H9 (cell line): Measurements from ENCODE around the gene TBXA2R. TPM values are rescaled to one million over a fixed set of nuclear protein-coding genes. Genes with fewer than 3 reads are reported as not detected.
"Not testable (repeated sequence)": the region's sequence is repeated elsewhere in the genome, so short reads cannot be mapped to it uniquely, and the experiment has no call there.

Experiments used
- DNase-seq: peaks from one replicate; pipeline ENCODE4 v3.0.0-alpha.2; 2017
- H2AFZ ChIP-seq: one replicate; pipeline ENCODE4 v1.6.1; 2013; ENCODE audit warnings: mild to moderate bottlenecking, low read length, control low read depth, moderate library complexity
- H2AK5ac ChIP-seq: 2 replicates; pipeline ENCODE4 v1.6.1; 2013; ENCODE audit warnings: low read length, control low read depth, mixed read lengths; ENCODE audit not compliant: insufficient read length
- H2BK120ac ChIP-seq: one replicate; pipeline ENCODE4 v1.6.1; 2013; ENCODE audit warnings: low read depth, mild to moderate bottlenecking, low read length, control low read depth, inconsistent platforms; ENCODE audit not compliant: poor library complexity, severe bottlenecking
- H2BK12ac ChIP-seq: 2 replicates; pipeline ENCODE4 v1.6.1; 2013; ENCODE audit warnings: low read length, control low read depth, mixed read lengths, low read depth; ENCODE audit not compliant: insufficient read length
- H2BK15ac ChIP-seq: 2 replicates; pipeline ENCODE4 v1.6.1; 2013; ENCODE audit warnings: low read depth, low read length, control low read depth
- H2BK20ac ChIP-seq: one replicate; pipeline ENCODE4 v1.6.1; 2013; ENCODE audit warnings: low read depth, mild to moderate bottlenecking, low read length, control low read depth, inconsistent platforms; ENCODE audit not compliant: poor library complexity, severe bottlenecking
- H2BK5ac ChIP-seq: 2 replicates; pipeline ENCODE4 v1.6.1; 2013; ENCODE audit warnings: low read length, control low read depth, mixed read lengths; ENCODE audit not compliant: insufficient read length
- H3K14ac ChIP-seq: 2 replicates; pipeline ENCODE4 v1.6.1; 2013; ENCODE audit warnings: low read length, control low read depth; ENCODE audit not compliant: insufficient read depth
- H3K18ac ChIP-seq: 2 replicates; pipeline ENCODE4 v1.6.1; 2013; ENCODE audit warnings: low read depth, mild to moderate bottlenecking, mixed read lengths, low read length, control low read depth; ENCODE audit not compliant: insufficient read length
- H3K23ac ChIP-seq: 2 replicates; pipeline ENCODE4 v1.6.1; 2013; ENCODE audit warnings: low read length, control low read depth, mixed read lengths, low read depth; ENCODE audit not compliant: insufficient read length
- H3K23me2 ChIP-seq: 2 replicates; pipeline ENCODE4 v1.6.1; 2013; ENCODE audit warnings: low read depth, mild to moderate bottlenecking, mixed read lengths, low read length, control low read depth; ENCODE audit not compliant: insufficient read length, poor library complexity, severe bottlenecking
- H3K27ac ChIP-seq: 2 replicates; pipeline ENCODE4 v1.5.1; 2013; ENCODE audit warnings: low read length, control low read depth, mixed read lengths, low read depth; ENCODE audit not compliant: insufficient read length
- H3K27me3 ChIP-seq: 2 replicates; pipeline ENCODE4 v1.6.1; 2013; ENCODE audit warnings: low read length, control low read depth, inconsistent platforms; ENCODE audit not compliant: insufficient read depth
- H3K4ac ChIP-seq: 2 replicates; pipeline ENCODE4 v1.6.1; 2013; ENCODE audit warnings: low read depth, mild to moderate bottlenecking, control low read depth, inconsistent platforms, low read length, moderate library complexity
- H3K4me1 ChIP-seq: 2 replicates; pipeline ENCODE4 v1.6.1; 2013; ENCODE audit warnings: low read length, control low read depth, inconsistent platforms; ENCODE audit not compliant: insufficient read depth
- H3K4me2 ChIP-seq: 2 replicates; pipeline ENCODE4 v1.6.1; 2013; ENCODE audit warnings: low read length, control low read depth, mixed read lengths; ENCODE audit not compliant: insufficient read length, insufficient read depth
- H3K56ac ChIP-seq: 2 replicates; pipeline ENCODE4 v1.6.1; 2013; ENCODE audit warnings: low read depth, mild to moderate bottlenecking, mixed read lengths, low read length, control low read depth; ENCODE audit not compliant: insufficient read length
- H3K79me1 ChIP-seq: 2 replicates; pipeline ENCODE4 v1.6.1; 2013; ENCODE audit warnings: low read depth, mild to moderate bottlenecking, moderate library complexity, low read length, control low read depth, inconsistent platforms; ENCODE audit not compliant: insufficient read depth, poor library complexity, severe bottlenecking
- H3K79me2 ChIP-seq: 2 replicates; pipeline ENCODE4 v1.6.1; 2013; ENCODE audit warnings: low read length, control low read depth, inconsistent platforms; ENCODE audit not compliant: insufficient read depth
- H3K9ac ChIP-seq: 2 replicates; pipeline ENCODE4 v1.6.1; 2013; ENCODE audit warnings: low read length, control low read depth, mixed read lengths; ENCODE audit not compliant: insufficient read length; ENCODE audit errors: extremely low read depth
- H3K9me3 ChIP-seq: one replicate; pipeline ENCODE4 v1.6.1; 2013; ENCODE audit warnings: low read depth, low read length, inconsistent platforms; ENCODE audit not compliant: control insufficient read depth
- H3T11ph ChIP-seq: one replicate; pipeline ENCODE4 v1.6.1; 2013; ENCODE audit warnings: mild to moderate bottlenecking, low read length, control low read depth, inconsistent platforms
- H4K20me1 ChIP-seq: one replicate; pipeline ENCODE4 v1.6.1; 2013; ENCODE audit not compliant: control insufficient read depth, insufficient read length, insufficient read depth
- H4K5ac ChIP-seq: 2 replicates; pipeline ENCODE4 v1.6.1; 2013; ENCODE audit warnings: low read depth, mild to moderate bottlenecking, mixed read lengths, low read length, control low read depth; ENCODE audit not compliant: insufficient read length
- H4K8ac ChIP-seq: replicated peaks from 2 replicates; pipeline ENCODE4 v1.6.1; 2013; ENCODE audit warnings: low read length, control low read depth, mixed read lengths, low read depth; ENCODE audit not compliant: insufficient read length
- H4K91ac ChIP-seq: 2 replicates; pipeline ENCODE4 v1.6.1; 2013; ENCODE audit warnings: low read depth, mild to moderate bottlenecking, moderate library complexity, mixed read lengths, low read length, control low read depth; ENCODE audit not compliant: insufficient read length
- H3K27ac Mint-ChIP-seq, 3 experiments: 2 replicates in 2 of 3; 3 replicates in 1 of 3; pipeline ENCODE4 v1.8.0; 2020 to 2021; ENCODE audit warnings: mixed read lengths in 3 of 3, mild to moderate bottlenecking in 1 of 3, moderate library complexity in 1 of 3
- H3K27me3 Mint-ChIP-seq: 2 replicates; pipeline ENCODE4 v1.8.0; 2021; ENCODE audit warnings: low read depth, mild to moderate bottlenecking, moderate library complexity, mixed read lengths
- H3K36me3 Mint-ChIP-seq, 3 experiments: 2 replicates in 2 of 3; 3 replicates in 1 of 3; pipeline ENCODE4 v1.8.0; 2020 to 2021; ENCODE audit warnings: low read depth in 3 of 3, mixed read lengths in 3 of 3; ENCODE audit not compliant: insufficient read depth in 1 of 3
- H3K4me1 Mint-ChIP-seq, 2 experiments: 2 replicates each; pipeline ENCODE4 v1.8.0; 2020; ENCODE audit warnings: mixed read lengths in 2 of 2
- H3K4me3 Mint-ChIP-seq, 2 experiments: 2 replicates in 1 of 2; 3 replicates in 1 of 2; pipeline ENCODE4 v1.8.0; 2020 to 2021; ENCODE audit warnings: mild to moderate bottlenecking in 2 of 2, mixed read lengths in 2 of 2, moderate library complexity in 1 of 2
- H3K9me3 Mint-ChIP-seq, 2 experiments: 2 replicates in 1 of 2; 3 replicates in 1 of 2; pipeline ENCODE4 v1.8.0; 2020; ENCODE audit warnings: mild to moderate bottlenecking in 2 of 2, mixed read lengths in 2 of 2, moderate library complexity in 1 of 2
- CTCF ChIP-seq: fragments of 200-600 bp; sonication (generic); conservative IDR thresholded peaks from 3 replicates; pipeline ENCODE4 v1.8.0; 2021; ENCODE audit warnings: antibody characterized with exemption, mild to moderate bottlenecking
- WGBS: extraction: QIAGEN DNeasy Blood & Tissue Kit; methylation state at CpG from one replicate; pipeline ENCODE4 v1.1.7; 2013; ENCODE audit warnings: missing lambda C conversion rate, low lambda C conversion rate, mixed read lengths; ENCODE audit not compliant: insufficient read length; ENCODE audit errors: extremely low coverage; 5-methylcytosine and 5-hydroxymethylcytosine counted together
- total RNA-seq: library from RNA; stranded (reverse); gene quantifications from 2 replicates; pipeline ENCODE4 v1.2.1, GENCODE V29; 2021

TBXA2R gene
- total RNA-seq, 1 experiment from 2014 or later = 0.63 TPM

- H3K27me3 ChIP-seq = no peaks in the 10 kb centered on the region
- Mint-ChIP-seq H3K4me3 (no peak overlapping the region), H3K27me3 (no peaks in the 10 kb centered on the region), H3K9me3 (no peaks in the 10 kb centered on the region; a peak in 1 of 5 replicates), H3K36me3 (peaks cover 2 to 22% (median 21%) of the 10 kb centered on the region in 3 experiments; a peak in 6 of 7 replicates), H3K27ac (no peak overlapping the region), H3K4me1 (no peaks in the 10 kb centered on the region)
- H4K20me1 ChIP-seq = peaks cover 3% of the 10 kb centered on the region
- H3K18ac ChIP-seq = no peak overlapping the region
- H4K91ac ChIP-seq = no peak overlapping the region
- H3T11ph ChIP-seq = no peak overlapping the region
- H3K27ac ChIP-seq = no peak overlapping the region
- no peak for TF ChIP-seq CTCF
- no peak overlapping the region for H2BK12ac ChIP-seq
- H3K4me2 ChIP-seq = no peak overlapping the region
- WGBS = no CpG with 5 or more reads among the region's 33 CpGs
- H3K79me2 ChIP-seq = no peaks in the 10 kb centered on the region
- no peak overlapping the region for H4K5ac ChIP-seq
- H3K9ac ChIP-seq = no peak overlapping the region
- no peak overlapping the region for H3K56ac ChIP-seq
- H4K8ac ChIP-seq = no peak overlapping the region
- no peak overlapping the region for H2BK15ac ChIP-seq
- H3K9me3 ChIP-seq = no peaks in the 10 kb centered on the region
- no peak overlapping the region for H3K14ac ChIP-seq
- no peak overlapping the region for H3K4ac ChIP-seq
- no peak overlapping the region for H2BK5ac ChIP-seq
- H2AK5ac ChIP-seq = no peak overlapping the region
- no peaks in the 10 kb centered on the region for H3K79me1 ChIP-seq
- DNase-seq = no peak
- H2BK20ac ChIP-seq = no peak overlapping the region
- no peak overlapping the region for H3K23ac ChIP-seq
- no peaks in the 10 kb centered on the region for H3K23me2 ChIP-seq
- no peak overlapping the region for H2BK120ac ChIP-seq
- H3K4me1 ChIP-seq = no peaks in the 10 kb centered on the region
- no peak overlapping the region for H2AFZ ChIP-seq
Observed at GRCh38 chr19:3648037-3648905, 41.6 kb upstream of the TBXA2R start.

- not testable (repeated sequence) for H3K23ac ChIP-seq, H2BK15ac ChIP-seq
Observed at GRCh38 chr19:3647102-3647501, 40.4 kb upstream of the TBXA2R start.

More at GRCh38 chr19:3647102-3647501, 40.4 kb upstream of the TBXA2R start:
- H3K4me2 ChIP-seq, H2BK20ac ChIP-seq, H3K4me1 ChIP-seq, H3K4me1 Mint-ChIP-seq, H3K9me3 Mint-ChIP-seq, H2BK120ac ChIP-seq, H4K91ac ChIP-seq, H2BK5ac ChIP-seq, H4K8ac ChIP-seq, H3K23me2 ChIP-seq, H3K27ac Mint-ChIP-seq, H3K4me3 Mint-ChIP-seq, H3K56ac ChIP-seq, H2BK12ac ChIP-seq, H4K5ac ChIP-seq, H3K9ac ChIP-seq, H3K9me3 ChIP-seq, H3K18ac ChIP-seq, H3K27me3 Mint-ChIP-seq, H3K14ac ChIP-seq, H3T11ph ChIP-seq, H3K27me3 ChIP-seq, DNase-seq, H3K4ac ChIP-seq, H3K79me1 ChIP-seq, H2AK5ac ChIP-seq, H4K20me1 ChIP-seq, H3K27ac ChIP-seq, H3K79me2 ChIP-seq, H2AFZ ChIP-seq: not testable (repeated sequence)
- H3K36me3 Mint-ChIP-seq = peaks cover 2 to 26% (median 25%) of the 10 kb centered on the region in 3 experiments; a peak in 6 of 7 replicates
- WGBS = no CpG with 5 or more reads among the region's 5 CpGs
